GM18498 (cell line): ENCODE measurements around the gene MOCS3.
"Not testable (repeated sequence)": the region's sequence is repeated elsewhere in the genome, so short reads cannot be mapped to it uniquely, and the experiment has no call there.

Experiments used
- ATAC-seq: cut with Tn5 transposase; IDR thresholded peaks from one replicate; pipeline ENCODE4 v1.9.1; 2021; ENCODE audit warnings: mild to moderate bottlenecking, moderate library complexity; ENCODE audit not compliant: unreplicated experiment

Gene MOCS3

GRCh38 chr20:50932016-50932485, 26.6 kb upstream of the MOCS3 start:
- no peak for ATAC-seq

- no peak for ATAC-seq
Observed at GRCh38 chr20:50932691-50933280, 25.8 kb upstream of the MOCS3 start.

GRCh38 chr20:50933589-50933988, 25.0 kb upstream of the MOCS3 start:
- no peak for ATAC-seq

GRCh38 chr20:50943069-50943468, 15.5 kb upstream of the MOCS3 start:
- ATAC-seq, result no peak

- no peak for ATAC-seq
Observed at GRCh38 chr20:50948132-50948785, 10.4 kb upstream of the MOCS3 start.

- ATAC-seq, result no peak
Observed at GRCh38 chr20:50953196-50953595, 5.4 kb upstream of the MOCS3 start.

- ATAC-seq, result no peak
Observed at GRCh38 chr20:50953821-50954220, 4.8 kb upstream of the MOCS3 start.

GRCh38 chr20:50957276-50957675, 1.3 kb upstream of the MOCS3 start:
- ATAC-seq, result no peak

GRCh38 chr20:50957798-50958614, 612 bp upstream of the MOCS3 start, which contains the start of gene DPM1:
Gene DPM1, minus strand, starts transcription at chr20:50958532. Its CDS starts 9 bp downstream, at chr20:50958523.
- ATAC-seq, result peak; percentile 87

- no peak for ATAC-seq
Observed at GRCh38 chr20:50959543-50960126, 1.0 kb downstream of the MOCS3 start.

- no peak for ATAC-seq
Observed at GRCh38 chr20:50967586-50967985, 9.0 kb downstream of the MOCS3 start.

- ATAC-seq, result no peak
Observed at GRCh38 chr20:50968289-50968688, 9.7 kb downstream of the MOCS3 start.

- no peak for ATAC-seq
Observed at GRCh38 chr20:50969435-50969834, 10.8 kb downstream of the MOCS3 start.

- no peak for ATAC-seq
Observed at GRCh38 chr20:50969912-50970311, 11.3 kb downstream of the MOCS3 start.

GRCh38 chr20:50975701-50976330, 17.2 kb downstream of the MOCS3 start:
- no peak for ATAC-seq

GRCh38 chr20:50977066-50978021, 18.7 kb downstream of the MOCS3 start:
- ATAC-seq, result no peak

- ATAC-seq, result not testable (repeated sequence)
Observed at GRCh38 chr20:50978533-50978932, 19.9 kb downstream of the MOCS3 start.

- no peak for ATAC-seq
Observed at GRCh38 chr20:50980071-50980681, 21.6 kb downstream of the MOCS3 start.
